ENCODE results near the gene THSD1. TPM values are rescaled to one million over a fixed set of nuclear protein-coding genes. Genes with fewer than 3 reads are reported as not detected.

The THSD1 gene
- polyA plus RNA-seq, 1 donor from 2014 or later = 2.3 TPM

- no peak for TF ChIP-seq MXI1 (conservative IDR thresholded peaks at IDR 0.05; ENCODE audit: poor library complexity, severe bottlenecking)
- TF ChIP-seq POLR2AphosphoS5 (IDR thresholded peaks at IDR 0.05) = no peak
- no peak for TF ChIP-seq CTCF (IDR thresholded peaks at IDR 0.05; ENCODE audit: poor library complexity, severe bottlenecking)
- no peak for TF ChIP-seq RAD21 (conservative IDR thresholded peaks at IDR 0.05)
- TF ChIP-seq EZH2 (IDR thresholded peaks at IDR 0.05; ENCODE audit: borderline replicate concordance, insufficient read depth, low read length, poor library complexity, severe bottlenecking) = no peak
- no peak for TF ChIP-seq EP300 (conservative IDR thresholded peaks at IDR 0.05; ENCODE audit: poor library complexity, severe bottlenecking)
- no peak for TF ChIP-seq SMC3 (conservative IDR thresholded peaks at IDR 0.05; ENCODE audit: poor library complexity)
- TF ChIP-seq REST (IDR thresholded peaks at IDR 0.05; ENCODE audit: borderline replicate concordance) = no peak
- TF ChIP-seq TAF1 (IDR thresholded peaks at IDR 0.05; ENCODE audit: low read depth) = no peak
- no peak overlapping the region for H3K27ac ChIP-seq (ENCODE audit: low read length)
- H2AFZ ChIP-seq (ENCODE audit: low read depth, low read length) = no peak overlapping the region
- no peaks in the 10 kb centered on the region for H3K9me2 ChIP-seq (ENCODE audit: insufficient read depth, low read length)
- H3K36me3 ChIP-seq (ENCODE audit: insufficient read depth, low read length) = no peaks in the 10 kb centered on the region
- no peaks in the 10 kb centered on the region for H4K20me1 ChIP-seq (ENCODE audit: insufficient read depth)
- no peaks in the 10 kb centered on the region for H3K27me3 ChIP-seq (ENCODE audit: insufficient read depth, low read depth, low read length)
- no peaks in the 10 kb centered on the region for H3K79me2 ChIP-seq (replicated peaks; ENCODE audit: insufficient read depth, low read length)
- H3F3A ChIP-seq (ENCODE audit: insufficient read depth, low read length, poor library complexity, severe bottlenecking) = no peaks in the 10 kb centered on the region
- no peak overlapping the region for H3K4me3 ChIP-seq (ENCODE audit: low read length)
- no peak overlapping the region for H3K4me2 ChIP-seq (ENCODE audit: low read length)
- no peaks in the 10 kb centered on the region for H3K9me3 ChIP-seq (ENCODE audit: low read length)
- H3K9ac ChIP-seq (ENCODE audit: low read length) = no peak overlapping the region
These were observed 22.3 kb upstream of the THSD1 start for GRCh38 chr13:52428295-52428694.

GRCh38 chr13:52421216-52421615 is 15.2 kb upstream of the THSD1 start:
- H3K9me2 ChIP-seq (ENCODE audit: insufficient read depth, low read length) = no peaks in the 10 kb centered on the region
- no peak overlapping the region for H2AFZ ChIP-seq (ENCODE audit: low read depth, low read length)
- no peaks in the 10 kb centered on the region for H3K79me2 ChIP-seq (replicated peaks; ENCODE audit: insufficient read depth, low read length)
- H3K36me3 ChIP-seq (ENCODE audit: insufficient read depth, low read length) = no peaks in the 10 kb centered on the region
- no peak overlapping the region for H3K4me2 ChIP-seq (ENCODE audit: low read length)
- H3K27me3 ChIP-seq (ENCODE audit: insufficient read depth, low read depth, low read length) = no peaks in the 10 kb centered on the region
- no peak overlapping the region for H3K4me3 ChIP-seq (ENCODE audit: low read length)
- no peaks in the 10 kb centered on the region for H3F3A ChIP-seq (ENCODE audit: insufficient read depth, low read length, poor library complexity, severe bottlenecking)
- H3K27ac ChIP-seq (ENCODE audit: low read length) = no peak overlapping the region
- H3K9ac ChIP-seq (ENCODE audit: low read length) = no peak overlapping the region
- H3K9me3 ChIP-seq (ENCODE audit: low read length) = no peaks in the 10 kb centered on the region
- TF ChIP-seq EP300 (conservative IDR thresholded peaks at IDR 0.05; ENCODE audit: poor library complexity, severe bottlenecking) = no peak
- no peak for TF ChIP-seq REST (IDR thresholded peaks at IDR 0.05; ENCODE audit: borderline replicate concordance)
- no peak for TF ChIP-seq EZH2 (IDR thresholded peaks at IDR 0.05; ENCODE audit: borderline replicate concordance, insufficient read depth, low read length, poor library complexity, severe bottlenecking)
- no peak for TF ChIP-seq RAD21 (conservative IDR thresholded peaks at IDR 0.05)
- TF ChIP-seq MXI1 (conservative IDR thresholded peaks at IDR 0.05; ENCODE audit: poor library complexity, severe bottlenecking) = no peak
- TF ChIP-seq POLR2AphosphoS5 (IDR thresholded peaks at IDR 0.05) = no peak
- no peak for TF ChIP-seq CTCF (IDR thresholded peaks at IDR 0.05; ENCODE audit: poor library complexity, severe bottlenecking)
- no peak for TF ChIP-seq SMC3 (conservative IDR thresholded peaks at IDR 0.05; ENCODE audit: poor library complexity)
- TF ChIP-seq TAF1 (IDR thresholded peaks at IDR 0.05; ENCODE audit: low read depth) = no peak
- no peaks in the 10 kb centered on the region for H4K20me1 ChIP-seq (ENCODE audit: insufficient read depth)

All from neural cell (in vitro differentiated cells).